Neuronal stem cell (in vitro differentiated cells): Measurements from ENCODE around the gene SLC13A4.
"Not testable (repeated sequence)": the region's sequence is repeated elsewhere in the genome, so short reads cannot be mapped to it uniquely, and the experiment has no call there.

Experiments used
- DNase-seq: peaks from one replicate; pipeline ENCODE4 v3.0.0-alpha.2; 2013; ENCODE audit warnings: low spot score
- H2AFZ ChIP-seq: one replicate; pipeline ENCODE4 v1.6.1; 2013; ENCODE audit warnings: mild to moderate bottlenecking, low read length, inconsistent platforms
- H2AK5ac ChIP-seq: 2 replicates; pipeline ENCODE4 v1.6.1; 2013; ENCODE audit warnings: low read depth, mild to moderate bottlenecking, inconsistent platforms, low read length, moderate library complexity, mixed read lengths
- H2BK120ac ChIP-seq: 2 replicates; pipeline ENCODE4 v1.6.1; 2013; ENCODE audit warnings: low read depth, mild to moderate bottlenecking, inconsistent platforms, low read length, moderate library complexity, mixed read lengths
- H2BK12ac ChIP-seq: one replicate; pipeline ENCODE4 v1.6.1; 2013; ENCODE audit warnings: low read length, inconsistent platforms
- H2BK15ac ChIP-seq: 2 replicates; pipeline ENCODE4 v1.6.1; 2013; ENCODE audit warnings: mild to moderate bottlenecking, low read length, inconsistent platforms, mixed read lengths
- H2BK5ac ChIP-seq: one replicate; pipeline ENCODE4 v1.6.1; 2013; ENCODE audit warnings: inconsistent platforms, mild to moderate bottlenecking, low read length, moderate library complexity
- H3K14ac ChIP-seq: one replicate; pipeline ENCODE4 v1.6.1; 2013; ENCODE audit warnings: low read length, inconsistent platforms
- H3K18ac ChIP-seq: 2 replicates; pipeline ENCODE4 v1.6.1; 2013; ENCODE audit warnings: low read length, inconsistent platforms
- H3K23ac ChIP-seq: 2 replicates; pipeline ENCODE4 v1.6.1; 2013; ENCODE audit warnings: low read depth, mild to moderate bottlenecking, mixed read lengths, low read length, inconsistent platforms; ENCODE audit not compliant: poor library complexity
- H3K27ac ChIP-seq: replicated peaks from 3 replicates; pipeline ENCODE4 v1.5.1; 2013; ENCODE audit warnings: low read length, inconsistent platforms
- H3K27me3 ChIP-seq, 3 experiments: 2 replicates each; pipeline ENCODE4 v1.6.1; 2013; ENCODE audit warnings: low read length in 3 of 3, mild to moderate bottlenecking in 2 of 3, inconsistent platforms in 1 of 3, low read depth in 1 of 3, mixed read lengths in 1 of 3, moderate library complexity in 1 of 3; ENCODE audit not compliant: control insufficient read depth in 3 of 3, insufficient read depth in 3 of 3
- H3K36me3 ChIP-seq, 2 donors: replicated peaks in 1 of 2; 2 replicates each; pipeline ENCODE4 v1.6.1; 2013; ENCODE audit warnings: low read length in 2 of 2; ENCODE audit not compliant: control insufficient read depth in 2 of 2, insufficient read depth in 2 of 2
- H3K4ac ChIP-seq: 2 replicates; pipeline ENCODE4 v1.6.1; 2013; ENCODE audit warnings: inconsistent platforms, mild to moderate bottlenecking, low read length, moderate library complexity
- H3K4me1 ChIP-seq, 2 donors: 1 replicate in 1 of 2; 2 replicates in 1 of 2; pipeline ENCODE4 v1.6.1; 2013; ENCODE audit warnings: low read length in 2 of 2, low read depth in 1 of 2; ENCODE audit not compliant: control insufficient read depth in 2 of 2, insufficient read depth in 1 of 2
- H3K4me2 ChIP-seq: one replicate; pipeline ENCODE4 v1.6.1; 2013; ENCODE audit warnings: mild to moderate bottlenecking, low read length, inconsistent platforms; ENCODE audit not compliant: insufficient read depth, poor library complexity, severe bottlenecking
- H3K4me3 ChIP-seq, 2 donors: 2 replicates each; pipeline ENCODE4 v1.5.1; 2013; ENCODE audit warnings: low read length in 2 of 2, mild to moderate bottlenecking in 2 of 2, inconsistent platforms in 1 of 2, moderate library complexity in 1 of 2
- H3K79me1 ChIP-seq: one replicate; pipeline ENCODE4 v1.6.1; 2013; ENCODE audit warnings: low read depth, mild to moderate bottlenecking, inconsistent platforms, low read length, moderate library complexity
- H3K9ac ChIP-seq: one replicate; pipeline ENCODE4 v1.6.1; 2013; ENCODE audit warnings: mild to moderate bottlenecking, low read depth, low read length, inconsistent platforms; ENCODE audit not compliant: poor library complexity
- H3K9me3 ChIP-seq, 2 donors: replicated peaks in 1 of 2; 2 replicates each; pipeline versions ENCODE3 to v1.6.1; 2013; ENCODE audit warnings: low read length in 2 of 2, mild to moderate bottlenecking in 2 of 2, inconsistent platforms in 1 of 2, low read depth in 1 of 2, mixed read lengths in 1 of 2, moderate library complexity in 1 of 2; ENCODE audit not compliant: control insufficient read depth in 2 of 2, insufficient read depth in 1 of 2
- H4K8ac ChIP-seq: one replicate; pipeline ENCODE4 v1.6.1; 2013; ENCODE audit warnings: low read depth, mild to moderate bottlenecking, inconsistent platforms, low read length, moderate library complexity
- H4K91ac ChIP-seq: one replicate; pipeline ENCODE4 v1.6.1; 2013; ENCODE audit warnings: low read length, low read depth, mild to moderate bottlenecking, inconsistent platforms; ENCODE audit not compliant: poor library complexity
- WGBS, 2 donors: extraction: QIAGEN DNeasy Blood & Tissue Kit; methylation state at CpG; one replicate each; pipeline ENCODE4 v1.1.7; 2013; ENCODE audit warnings: missing lambda C conversion rate in 2 of 2, mixed read lengths in 1 of 2; ENCODE audit not compliant: insufficient read length in 2 of 2, insufficient replicate concordance in 1 of 2; ENCODE audit errors: extremely low coverage in 2 of 2; 5-methylcytosine and 5-hydroxymethylcytosine counted together

SLC13A4 gene

GRCh38 chr7:135672560-135673359 is 55.2 kb downstream of the SLC13A4 start:
- H3K4ac ChIP-seq = no peak overlapping the region
- DNase-seq = peak; percentile 33
- no peak overlapping the region for H3K23ac ChIP-seq
- H3K4me3 ChIP-seq = no peak overlapping the region
- no peak overlapping the region for H2BK120ac ChIP-seq
- no CpG with 5 or more reads among the region's 3 CpGs for WGBS, 2 donors
- H2BK15ac ChIP-seq = no peak overlapping the region
- H3K79me1 ChIP-seq = peaks cover 5% of the 10 kb centered on the region
- no peak overlapping the region for H3K27ac ChIP-seq
- no peak overlapping the region for H2BK5ac ChIP-seq
- H3K14ac ChIP-seq = no peak overlapping the region
- no peak overlapping the region for H2BK12ac ChIP-seq
- H3K4me1 ChIP-seq = no peaks in the 10 kb centered on the region
- no peaks in the 10 kb centered on the region for H3K27me3 ChIP-seq
- peaks cover 7 to 52% of the 10 kb centered on the region in 2 donors for H3K36me3 ChIP-seq
- peaks cover 4 to 13% of the 10 kb centered on the region in 2 donors for H3K9me3 ChIP-seq
- no peak overlapping the region for H4K8ac ChIP-seq
- H3K18ac ChIP-seq = no peak overlapping the region
- H3K9ac ChIP-seq = no peak overlapping the region
- no peak overlapping the region for H2AFZ ChIP-seq
- no peak overlapping the region for H4K91ac ChIP-seq
- no peak overlapping the region for H3K4me2 ChIP-seq
- H2AK5ac ChIP-seq = no peak overlapping the region

GRCh38 chr7:135670179-135670578 is 57.8 kb downstream of the SLC13A4 start:
- Histone ChIP-seq H3K27ac (no peak overlapping the region), H3K23ac (no peak overlapping the region)

GRCh38 chr7:135669774-135670173 is 58.2 kb downstream of the SLC13A4 start:
- Histone ChIP-seq H3K4me2 (no peak overlapping the region), H2BK5ac (no peak overlapping the region), H3K9ac (no peak overlapping the region), H3K4ac (no peak overlapping the region), H3K9me3 (peaks cover 4 to 13% of the 10 kb centered on the region in 2 donors), H2BK15ac (no peak overlapping the region), H3K79me1 (peaks cover 5% of the 10 kb centered on the region), H3K18ac (no peak overlapping the region), H3K23ac (no peak overlapping the region), H4K91ac (no peak overlapping the region), H2AFZ (no peak overlapping the region), H3K36me3 (peaks cover 6 to 43% of the 10 kb centered on the region in 2 donors), H3K27ac (no peak overlapping the region), H2BK120ac (no peak overlapping the region), H4K8ac (no peak overlapping the region), H2BK12ac (no peak overlapping the region), H2AK5ac (no peak overlapping the region), H3K4me3 (no peak overlapping the region), H3K14ac (no peak overlapping the region), H3K27me3 (no peaks in the 10 kb centered on the region), H3K4me1 (no peaks in the 10 kb centered on the region)
- DNase-seq = no peak
- WGBS, 2 donors = no CpG with 5 or more reads among the region's 1 CpG

More at GRCh38 chr7:135670179-135670578, 57.8 kb downstream of the SLC13A4 start:
- WGBS, 2 donors = no CpG with 5 or more reads among the region's 1 CpG
- Histone ChIP-seq H3K4me2 (no peak overlapping the region), H3K4ac (no peak overlapping the region), H3K18ac (no peak overlapping the region), H2AFZ (no peak overlapping the region), H4K8ac (no peak overlapping the region), H4K91ac (no peak overlapping the region), H3K27me3 (no peaks in the 10 kb centered on the region), H2AK5ac (no peak overlapping the region), H3K36me3 (peaks cover 6 to 43% of the 10 kb centered on the region in 2 donors), H2BK12ac (no peak overlapping the region), H3K4me3 (no peak overlapping the region), H3K14ac (no peak overlapping the region), H2BK15ac (no peak overlapping the region), H2BK120ac (no peak overlapping the region), H3K9me3 (peaks cover 4 to 13% of the 10 kb centered on the region in 2 donors), H3K79me1 (peaks cover 5% of the 10 kb centered on the region), H3K9ac (no peak overlapping the region), H3K4me1 (no peaks in the 10 kb centered on the region), H2BK5ac (no peak overlapping the region)
- no peak for DNase-seq

- H2BK15ac ChIP-seq, H2BK120ac ChIP-seq, H2BK5ac ChIP-seq, H3K27ac ChIP-seq, H3K4me3 ChIP-seq, H4K91ac ChIP-seq, H3K4me1 ChIP-seq, H3K14ac ChIP-seq, H3K4ac ChIP-seq, H3K27me3 ChIP-seq, H3K79me1 ChIP-seq, H3K18ac ChIP-seq, H2AK5ac ChIP-seq, H3K23ac ChIP-seq, H2BK12ac ChIP-seq, H2AFZ ChIP-seq, H3K4me2 ChIP-seq, H3K9ac ChIP-seq, H4K8ac ChIP-seq, DNase-seq: not testable (repeated sequence)
- WGBS, 2 donors = no CpG with 5 or more reads among the region's 6 CpGs
- Histone ChIP-seq H3K9me3 (peaks cover 4 to 13% of the 10 kb centered on the region in 2 donors), H3K36me3 (peaks cover 4 to 43% of the 10 kb centered on the region in 2 donors)
Measured at GRCh38 chr7:135668852-135669395, 59.1 kb downstream of the SLC13A4 start.
